UCSD-AML1 (cell line): ENCODE measurements around the gene ELK1.
"Not testable (repeated sequence)": the region's sequence is repeated elsewhere in the genome, so short reads cannot be mapped to it uniquely, and the experiment has no call there.

Experiments
- DNase-seq: peaks from one replicate; lab custom pipeline; 2025; ENCODE audit not compliant: unreplicated experiment; lab: John Stamatoyannopoulos, UW

ELK1 gene

GRCh38 chrX:47613082-47613481, 37.3 kb downstream of the ELK1 start:
- no peak for DNase-seq

GRCh38 chrX:47612418-47612817, 37.9 kb downstream of the ELK1 start:
- no peak for DNase-seq

GRCh38 chrX:47611926-47612325, 38.4 kb downstream of the ELK1 start:
- DNase-seq = no peak

- no peak for DNase-seq
Measured at GRCh38 chrX:47611489-47611888, 38.9 kb downstream of the ELK1 start.

GRCh38 chrX:47610511-47610910, 39.9 kb downstream of the ELK1 start:
- DNase-seq = no peak

GRCh38 chrX:47608130-47608810, 42.1 kb downstream of the ELK1 start:
- peak; percentile 35 for DNase-seq

- DNase-seq = no peak
Measured at GRCh38 chrX:47607091-47607490, 43.3 kb downstream of the ELK1 start.

- DNase-seq = no peak
Measured at GRCh38 chrX:47605024-47605423, 45.3 kb downstream of the ELK1 start.

- not testable (repeated sequence) for DNase-seq
Measured at GRCh38 chrX:47603125-47603524, 47.2 kb downstream of the ELK1 start.

GRCh38 chrX:47597222-47597621, 53.1 kb downstream of the ELK1 start:
- no peak for DNase-seq

- no peak for DNase-seq
Measured at GRCh38 chrX:47596256-47596655, 54.1 kb downstream of the ELK1 start.

- no peak for DNase-seq
Measured at GRCh38 chrX:47595716-47596251, 54.6 kb downstream of the ELK1 start.

GRCh38 chrX:47593522-47593921, 56.8 kb downstream of the ELK1 start:
- no peak for DNase-seq

- no peak for DNase-seq
Measured at GRCh38 chrX:47590984-47591383, 59.4 kb downstream of the ELK1 start.

GRCh38 chrX:47587906-47588735, 62.2 kb downstream of the ELK1 start:
- DNase-seq = no peak

- DNase-seq = no peak
Measured at GRCh38 chrX:47587091-47587891, 63.1 kb downstream of the ELK1 start.

- no peak for DNase-seq
Measured at GRCh38 chrX:47586043-47586787, 64.1 kb downstream of the ELK1 start.
